ENCODE measurements around the gene ECI1.

Gene ECI1

GRCh38 chr16:2238150-2238837 is 13.1 kb downstream of the ECI1 start:
- Histone ChIP-seq H3K27ac (ENCODE audit: low read length) (no peak overlapping the region), H3K36me3 (replicated peaks; ENCODE audit: low read depth, low read length) (peaks cover 18% of the 10 kb centered on the region), H3K4me1 (ENCODE audit: low read length) (no peaks in the 10 kb centered on the region), H3K9me3 (ENCODE audit: insufficient read depth, low read length) (no peaks in the 10 kb centered on the region), H3K79me2 (ENCODE audit: low read length) (no peaks in the 10 kb centered on the region), H3K4me3 (ENCODE audit: low read length) (no peak overlapping the region), H3K27me3 (ENCODE audit: low read depth, low read length) (no peaks in the 10 kb centered on the region), H4K20me1 (ENCODE audit: insufficient read depth, low read length) (no peaks in the 10 kb centered on the region), H2AFZ (ENCODE audit: low read depth, low read length) (no peak overlapping the region), H3K4me2 (ENCODE audit: low read length) (no peak overlapping the region), H3K9ac (ENCODE audit: low read length) (no peak overlapping the region)
- TF ChIP-seq CTCF (IDR thresholded peaks at IDR 0.05; ENCODE audit: low read depth, low read length) (no peak), EZH2phosphoT487 (IDR thresholded peaks at IDR 0.05; ENCODE audit: low read depth) (no peak)

- no peaks in the 10 kb centered on the region for H3K27me3 ChIP-seq (ENCODE audit: low read depth, low read length)
- H3K27ac ChIP-seq (ENCODE audit: low read length) = no peak overlapping the region
- H3K79me2 ChIP-seq (ENCODE audit: low read length) = no peaks in the 10 kb centered on the region
- H3K4me3 ChIP-seq (ENCODE audit: low read length) = no peak overlapping the region
- no peak overlapping the region for H3K9ac ChIP-seq (ENCODE audit: low read length)
- TF ChIP-seq EZH2phosphoT487 (IDR thresholded peaks at IDR 0.05; ENCODE audit: low read depth) (no peak), CTCF (IDR thresholded peaks at IDR 0.05; ENCODE audit: low read depth, low read length) (no peak)
- no peak overlapping the region for H2AFZ ChIP-seq (ENCODE audit: low read depth, low read length)
- H3K9me3 ChIP-seq (ENCODE audit: insufficient read depth, low read length) = no peaks in the 10 kb centered on the region
- H3K4me2 ChIP-seq (ENCODE audit: low read length) = no peak overlapping the region
- no peaks in the 10 kb centered on the region for H3K4me1 ChIP-seq (ENCODE audit: low read length)
- peaks cover 19% of the 10 kb centered on the region for H3K36me3 ChIP-seq (replicated peaks; ENCODE audit: low read depth, low read length)
- H4K20me1 ChIP-seq (ENCODE audit: insufficient read depth, low read length) = no peaks in the 10 kb centered on the region
Observed at GRCh38 chr16:2237493-2238149, 13.8 kb downstream of the ECI1 start.

GRCh38 chr16:2237102-2237482 is 14.3 kb downstream of the ECI1 start:
- no peaks in the 10 kb centered on the region for H3K79me2 ChIP-seq (ENCODE audit: low read length)
- H3K4me2 ChIP-seq (ENCODE audit: low read length) = no peak overlapping the region
- peaks cover 19% of the 10 kb centered on the region for H3K36me3 ChIP-seq (replicated peaks; ENCODE audit: low read depth, low read length)
- no peaks in the 10 kb centered on the region for H3K9me3 ChIP-seq (ENCODE audit: insufficient read depth, low read length)
- H3K27me3 ChIP-seq (ENCODE audit: low read depth, low read length) = no peaks in the 10 kb centered on the region
- TF ChIP-seq EZH2phosphoT487 (IDR thresholded peaks at IDR 0.05; ENCODE audit: low read depth) = no peak
- no peak for TF ChIP-seq CTCF (IDR thresholded peaks at IDR 0.05; ENCODE audit: low read depth, low read length)
- H3K27ac ChIP-seq (ENCODE audit: low read length) = no peak overlapping the region
- no peak overlapping the region for H3K9ac ChIP-seq (ENCODE audit: low read length)
- no peaks in the 10 kb centered on the region for H3K4me1 ChIP-seq (ENCODE audit: low read length)
- H4K20me1 ChIP-seq (ENCODE audit: insufficient read depth, low read length) = no peaks in the 10 kb centered on the region
- no peak overlapping the region for H3K4me3 ChIP-seq (ENCODE audit: low read length)
- no peak overlapping the region for H2AFZ ChIP-seq (ENCODE audit: low read depth, low read length)

- Histone ChIP-seq H3K4me2 (ENCODE audit: low read length) (no peak within 1 kb of the TSS), H4K20me1 (ENCODE audit: insufficient read depth, low read length) (no peaks in the 10 kb centered on the region), H3K36me3 (replicated peaks; ENCODE audit: low read depth, low read length) (peaks cover 21% of the 10 kb centered on the region), H3K4me3 (ENCODE audit: low read length) (no peak within 1 kb of the TSS), H3K79me2 (ENCODE audit: low read length) (no peaks in the 10 kb centered on the region), H3K9ac (ENCODE audit: low read length) (no peak within 1 kb of the TSS), H3K27me3 (ENCODE audit: low read depth, low read length) (no peaks in the 10 kb centered on the region), H3K9me3 (ENCODE audit: insufficient read depth, low read length) (no peaks in the 10 kb centered on the region), H3K4me1 (ENCODE audit: low read length) (no peaks in the 10 kb centered on the region), H2AFZ (ENCODE audit: low read depth, low read length) (no peak within 1 kb of the TSS), H3K27ac (ENCODE audit: low read length) (no peak within 1 kb of the TSS)
- no peak for TF ChIP-seq CTCF (IDR thresholded peaks at IDR 0.05; ENCODE audit: low read depth, low read length)
- TF ChIP-seq EZH2phosphoT487 (IDR thresholded peaks at IDR 0.05; ENCODE audit: low read depth) = no peak
Observed at GRCh38 chr16:2236337-2237101, 14.9 kb downstream of the ECI1 start, which contains the start of gene DNASE1L2. TSS of gene DNASE1L2 (plus strand) at chr16:2236444. CDS start at chr16:2236817, 373 bp downstream.

Data from OCI-LY3 (cell line).